LNCAP (cell line): Measurements from ENCODE around the gene FASLG.

Experiments used
- TF ChIP-seq, protein P1 (sequence below): fragments of 450-650 bp; IDR thresholded peaks from 2 replicates; pipeline ENCODE4 v1.5.1; 2017; ENCODE audit warnings: mild to moderate bottlenecking

The FASLG gene

DNA sequence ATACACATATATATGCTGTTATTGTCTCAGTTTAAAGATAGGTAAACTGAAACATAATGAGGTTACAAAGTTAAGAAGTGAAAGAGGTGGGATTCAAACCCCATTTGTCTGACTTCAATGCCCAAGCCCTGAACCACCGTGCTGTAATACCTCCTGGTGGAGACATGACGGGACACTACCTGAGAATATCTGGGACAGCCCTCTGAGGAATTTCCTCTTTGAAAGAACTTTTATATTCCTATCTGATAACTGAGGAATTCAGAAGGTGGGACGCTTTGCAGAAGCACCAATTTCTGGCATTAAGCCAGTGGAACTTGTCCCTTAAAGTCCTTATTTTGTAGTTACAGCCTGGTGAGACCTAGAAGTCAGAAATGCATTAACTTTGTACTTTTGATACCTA is 32.1 kb upstream of the FASLG start:
- TF ChIP-seq, protein P1, sequence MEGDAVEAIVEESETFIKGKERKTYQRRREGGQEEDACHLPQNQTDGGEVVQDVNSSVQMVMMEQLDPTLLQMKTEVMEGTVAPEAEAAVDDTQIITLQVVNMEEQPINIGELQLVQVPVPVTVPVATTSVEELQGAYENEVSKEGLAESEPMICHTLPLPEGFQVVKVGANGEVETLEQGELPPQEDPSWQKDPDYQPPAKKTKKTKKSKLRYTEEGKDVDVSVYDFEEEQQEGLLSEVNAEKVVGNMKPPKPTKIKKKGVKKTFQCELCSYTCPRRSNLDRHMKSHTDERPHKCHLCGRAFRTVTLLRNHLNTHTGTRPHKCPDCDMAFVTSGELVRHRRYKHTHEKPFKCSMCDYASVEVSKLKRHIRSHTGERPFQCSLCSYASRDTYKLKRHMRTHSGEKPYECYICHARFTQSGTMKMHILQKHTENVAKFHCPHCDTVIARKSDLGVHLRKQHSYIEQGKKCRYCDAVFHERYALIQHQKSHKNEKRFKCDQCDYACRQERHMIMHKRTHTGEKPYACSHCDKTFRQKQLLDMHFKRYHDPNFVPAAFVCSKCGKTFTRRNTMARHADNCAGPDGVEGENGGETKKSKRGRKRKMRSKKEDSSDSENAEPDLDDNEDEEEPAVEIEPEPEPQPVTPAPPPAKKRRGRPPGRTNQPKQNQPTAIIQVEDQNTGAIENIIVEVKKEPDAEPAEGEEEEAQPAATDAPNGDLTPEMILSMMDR: no peak

DNA sequence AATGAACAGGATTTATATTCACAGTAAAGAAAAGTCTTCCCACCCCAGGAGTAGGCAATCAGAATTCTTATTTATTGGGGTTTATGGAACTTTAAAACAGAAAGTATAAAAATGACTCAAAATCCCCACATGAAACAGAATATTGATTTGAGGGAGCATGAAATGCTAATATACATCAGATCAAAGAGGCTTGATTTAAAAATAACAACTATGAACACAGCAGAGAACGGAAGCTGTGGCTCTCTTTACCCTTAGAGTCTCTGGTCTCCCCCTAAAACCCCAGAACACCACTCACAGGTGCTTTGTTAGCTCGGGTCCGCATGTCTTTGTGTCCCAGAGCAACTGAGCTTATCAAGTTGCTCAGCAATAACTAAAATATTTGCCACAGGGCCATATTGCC is 31.2 kb upstream of the FASLG start:
- TF ChIP-seq, protein P1: no peak

DNA sequence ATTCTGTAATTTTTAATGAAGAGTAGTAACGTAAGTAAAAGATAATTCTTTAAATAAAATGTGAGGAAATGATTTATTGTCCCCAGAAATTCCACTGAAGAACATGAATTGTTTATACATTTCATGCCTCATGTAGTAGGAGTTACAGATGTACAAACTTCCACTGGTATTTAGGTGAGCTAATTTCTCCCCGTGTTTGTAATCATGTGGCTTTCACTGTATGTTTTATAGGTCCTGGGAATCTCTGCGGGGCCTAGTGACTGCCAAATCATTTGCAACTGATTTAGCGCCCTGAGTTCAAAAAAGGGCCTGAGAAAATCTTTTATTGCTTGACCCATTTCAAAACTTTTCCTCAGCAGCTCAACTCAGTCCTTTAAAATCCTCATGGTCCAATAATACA is 30.5 kb upstream of the FASLG start:
- TF ChIP-seq, protein P1: no peak

DNA sequence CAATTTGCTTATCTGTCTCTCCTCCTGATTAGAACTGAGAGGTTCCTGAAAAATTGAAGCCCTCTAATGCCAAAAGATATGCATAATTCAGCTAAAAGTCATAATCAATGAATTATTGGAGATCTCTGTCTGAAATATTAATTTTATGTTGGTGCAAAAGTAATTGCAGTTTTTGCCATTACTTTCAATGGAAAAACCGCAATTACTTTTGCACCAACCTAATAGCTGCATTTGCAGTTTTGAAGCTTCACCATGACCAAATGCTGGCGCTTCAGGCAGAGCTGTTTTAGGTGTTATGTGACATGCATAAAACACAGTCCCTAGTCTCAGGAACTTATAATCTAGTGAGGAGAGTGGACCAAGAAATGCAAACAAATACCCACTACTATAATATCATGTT is 29.7 kb upstream of the FASLG start:
- TF ChIP-seq, protein P1: no peak

DNA sequence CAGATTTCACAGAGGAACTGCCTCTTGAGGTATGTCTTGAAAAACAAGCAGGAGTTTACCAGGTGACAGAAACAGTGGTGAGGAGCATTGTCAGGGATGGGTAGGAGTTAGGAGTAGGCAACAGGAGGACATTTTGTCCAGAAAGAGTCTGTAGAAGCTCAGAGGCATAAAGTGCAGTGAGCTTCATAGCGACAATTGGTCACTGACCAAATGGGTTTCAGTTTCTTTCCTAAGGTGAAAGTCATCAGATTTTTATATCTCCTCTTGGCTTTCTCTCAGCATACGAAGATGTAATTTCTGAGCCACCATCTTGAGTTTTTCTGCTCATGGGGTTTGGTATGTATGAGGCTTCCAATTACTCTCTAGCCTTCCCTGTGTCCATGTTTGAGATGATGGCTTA is 29.3 kb upstream of the FASLG start:
- TF ChIP-seq, protein P1: no peak

DNA sequence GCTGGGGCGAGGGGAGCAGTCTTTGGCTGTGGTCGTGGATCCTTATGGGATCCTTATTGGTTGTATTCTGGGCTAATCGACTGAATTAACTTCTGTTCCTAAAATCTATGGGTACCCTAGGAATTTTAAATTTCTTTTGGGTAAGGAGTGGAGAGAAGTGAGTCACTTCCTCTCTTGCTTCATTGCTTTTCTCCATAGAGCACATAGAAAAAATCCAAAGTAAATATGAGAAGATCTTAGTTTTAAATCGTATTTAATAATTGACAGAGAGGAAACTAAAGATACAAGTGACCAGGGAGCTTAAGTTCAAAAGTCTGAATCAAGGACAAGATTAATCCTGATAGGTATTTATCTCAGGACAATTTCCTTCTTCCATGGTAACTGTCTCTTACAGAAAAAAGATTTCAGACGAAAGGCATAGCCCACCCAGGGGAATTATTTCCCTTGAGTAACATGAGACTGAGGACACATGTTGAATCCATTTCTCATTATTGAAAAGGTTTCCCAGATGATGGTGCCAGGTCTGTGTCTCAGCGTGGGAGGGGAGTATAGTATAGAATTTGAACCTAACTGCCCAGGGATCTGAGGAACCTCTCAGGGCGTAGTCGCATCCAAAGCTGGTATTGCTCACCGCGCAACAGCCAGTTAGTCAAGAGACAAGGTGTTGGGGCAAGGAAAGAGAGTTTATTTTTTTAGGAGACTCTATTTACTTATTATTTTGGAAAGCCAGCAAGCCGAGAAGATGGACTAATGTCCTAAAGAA is 28.7 kb upstream of the FASLG start:
- TF ChIP-seq, protein P1: no peak

DNA sequence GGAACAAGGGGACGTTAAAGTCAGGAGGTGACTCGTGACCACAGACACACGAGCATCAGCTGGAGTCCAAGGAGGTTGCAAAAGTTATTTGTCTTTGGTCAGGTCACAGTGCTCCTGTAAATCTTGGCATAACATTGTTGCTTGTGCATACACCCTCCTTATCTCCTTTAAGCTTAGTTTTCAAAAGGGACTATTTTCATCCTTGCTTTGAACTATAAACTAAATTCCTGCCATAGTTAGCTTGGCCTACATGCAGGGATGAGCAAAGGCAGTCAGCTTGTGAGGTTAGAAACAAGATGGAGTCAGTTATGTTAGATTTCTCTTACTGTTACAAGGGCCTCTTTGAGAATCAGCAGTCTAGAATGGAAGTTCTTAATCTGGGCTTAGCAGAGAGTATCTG is 28.0 kb upstream of the FASLG start:
- TF ChIP-seq, protein P1: no peak

DNA sequence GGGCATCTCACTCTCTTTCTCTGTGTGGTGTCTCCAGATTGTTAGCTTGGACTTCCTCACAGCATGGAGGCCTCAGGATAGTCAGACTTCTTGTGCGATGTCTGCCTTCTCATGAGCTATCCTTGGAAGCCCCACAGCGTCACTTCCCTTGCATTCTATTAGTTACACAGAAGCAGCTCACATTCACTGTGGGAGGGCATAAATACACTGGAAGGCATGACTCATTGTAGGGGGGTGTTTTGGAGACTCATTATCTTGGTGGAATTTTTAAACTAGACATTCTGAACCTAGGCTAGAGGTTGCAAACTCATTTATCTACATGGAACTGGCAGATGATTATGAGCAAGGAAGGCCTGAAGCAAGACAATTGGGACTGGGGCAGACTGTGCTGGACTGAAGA is 21.4 kb upstream of the FASLG start:
- TF ChIP-seq, protein P1: no peak
